8988T (cell line): ENCODE measurements around the gene LDB1.
A peak's percentile ranks its signal among the peaks of the same experiment; 100 is the strongest.

Experiments used
- DNase-seq: peaks from one replicate; pipeline ENCODE4 v3.0.0; 2011

Gene LDB1

GRCh38 chr10:102112210-102112817 lies 7.9 kb downstream of the LDB1 start:
- DNase-seq, result no peak

DNA sequence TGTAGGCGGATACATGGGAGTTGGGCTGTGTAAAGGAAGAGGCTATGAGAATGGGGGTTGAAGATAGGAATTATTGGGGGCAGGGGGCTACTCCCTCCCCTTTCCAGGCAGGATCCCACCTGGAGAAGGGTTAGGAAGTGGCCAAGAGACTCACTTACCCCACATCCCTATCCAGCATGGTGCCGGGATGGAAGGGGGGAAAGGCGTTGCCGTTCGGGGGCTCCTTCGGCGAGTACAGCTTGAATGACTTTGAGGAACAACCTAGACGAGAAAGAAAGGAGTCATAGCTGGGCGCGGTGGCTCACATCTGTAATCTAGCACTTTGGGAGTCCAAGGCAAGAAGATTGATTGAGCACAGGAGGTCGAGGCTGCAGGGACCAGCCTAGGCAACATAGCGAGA lies 8.9 kb downstream of the LDB1 start:
- DNase-seq, result no peak

GRCh38 chr10:102109166-102110116 lies 10.7 kb downstream of the LDB1 start:
- DNase-seq, result no peak

DNA sequence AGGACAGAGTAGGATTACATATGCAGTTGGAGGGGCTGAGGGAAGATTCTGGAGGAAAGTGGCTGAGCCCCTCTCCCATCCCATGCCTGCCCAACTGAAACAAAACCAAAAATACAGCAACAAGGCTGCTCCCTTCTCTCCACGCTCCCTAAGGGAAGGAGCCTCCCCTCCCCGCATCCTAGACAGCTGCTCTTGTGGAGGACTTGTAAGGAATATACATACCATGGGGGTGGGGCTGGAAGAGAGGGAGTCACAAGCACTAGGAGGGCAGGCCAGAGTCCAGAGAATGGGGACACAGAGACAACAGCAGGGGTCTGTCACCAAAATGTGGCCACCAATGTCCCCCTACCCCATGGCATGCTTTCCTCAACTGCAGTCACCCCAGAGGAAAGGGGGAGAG lies 13.2 kb downstream of the LDB1 start:
- no peak for DNase-seq

- no peak for DNase-seq
These were observed 17.7 kb downstream of the LDB1 start for GRCh38 chr10:102102421-102102820.

GRCh38 chr10:102101152-102101551 lies 19.0 kb downstream of the LDB1 start:
- no peak for DNase-seq

GRCh38 chr10:102096449-102096848 lies 23.7 kb downstream of the LDB1 start:
- no peak for DNase-seq

- no peak for DNase-seq
These were observed 29.4 kb downstream of the LDB1 start for GRCh38 chr10:102090772-102091171.

DNA sequence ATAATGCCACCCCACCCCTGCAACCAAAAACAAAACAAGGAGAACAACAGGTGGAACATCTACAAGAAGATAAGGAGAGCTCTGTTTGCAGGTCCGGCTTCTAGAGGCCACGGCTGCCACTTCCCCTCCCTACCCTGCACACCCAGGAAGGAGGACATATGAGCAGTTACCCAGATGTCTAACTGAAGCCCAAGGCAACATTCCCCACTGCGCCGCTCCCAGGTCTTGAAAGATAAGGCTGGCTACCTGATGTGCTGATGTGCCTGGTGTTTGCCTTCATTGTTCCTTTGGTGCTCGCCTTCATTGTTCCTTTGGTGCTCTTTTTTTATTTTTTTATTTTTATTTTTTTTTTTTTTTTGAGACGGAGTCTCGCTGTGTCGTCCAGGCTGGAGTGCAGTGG lies 34.0 kb downstream of the LDB1 start:
- no peak for DNase-seq

DNA sequence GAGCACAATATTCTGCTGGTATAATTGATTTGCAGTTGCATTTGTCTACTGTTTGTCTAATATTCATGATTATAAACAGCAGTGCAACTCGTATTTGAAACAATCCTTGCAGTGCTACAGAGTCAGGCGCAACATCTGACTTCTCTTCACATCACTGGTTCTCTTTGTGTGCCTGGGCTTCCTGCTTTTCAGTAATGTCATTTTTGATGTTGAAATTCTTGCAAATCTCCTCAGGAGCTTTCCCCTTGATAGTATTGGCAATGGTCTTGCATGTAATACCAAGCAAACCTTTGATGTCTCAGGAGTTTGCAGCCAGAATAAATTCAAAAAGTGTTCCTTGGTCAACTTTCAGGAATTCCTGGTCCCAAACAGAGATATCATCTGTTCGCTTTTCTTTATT lies 34.8 kb downstream of the LDB1 start:
- no peak for DNase-seq

DNA sequence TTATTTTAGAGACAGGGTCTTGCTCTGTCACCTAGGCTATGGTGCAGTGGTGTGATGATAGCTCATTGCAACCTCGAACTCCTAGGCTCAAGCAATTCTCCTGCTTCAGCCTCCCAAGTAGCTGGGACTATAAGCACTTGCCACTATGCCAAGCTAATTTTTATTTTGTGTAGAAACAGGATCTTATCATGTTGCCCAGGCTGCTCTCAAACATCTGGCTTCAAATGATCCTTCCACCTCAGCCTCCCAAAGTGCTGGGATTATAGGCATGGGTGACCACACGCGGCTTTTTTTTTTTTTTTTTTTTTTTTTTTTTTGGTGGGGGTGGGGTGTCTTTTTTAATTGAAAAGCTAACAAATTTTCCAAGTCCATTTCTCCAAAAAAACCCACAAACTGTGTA lies 36.6 kb downstream of the LDB1 start:
- DNase-seq, result no peak

- DNase-seq, result peak; percentile 60
These were observed 47.3 kb downstream of the LDB1 start for GRCh38 chr10:102072673-102073527.

GRCh38 chr10:102069071-102069470 lies 51.1 kb downstream of the LDB1 start:
- DNase-seq, result no peak

GRCh38 chr10:102068216-102068615 lies 52.0 kb downstream of the LDB1 start:
- DNase-seq, result no peak

DNA sequence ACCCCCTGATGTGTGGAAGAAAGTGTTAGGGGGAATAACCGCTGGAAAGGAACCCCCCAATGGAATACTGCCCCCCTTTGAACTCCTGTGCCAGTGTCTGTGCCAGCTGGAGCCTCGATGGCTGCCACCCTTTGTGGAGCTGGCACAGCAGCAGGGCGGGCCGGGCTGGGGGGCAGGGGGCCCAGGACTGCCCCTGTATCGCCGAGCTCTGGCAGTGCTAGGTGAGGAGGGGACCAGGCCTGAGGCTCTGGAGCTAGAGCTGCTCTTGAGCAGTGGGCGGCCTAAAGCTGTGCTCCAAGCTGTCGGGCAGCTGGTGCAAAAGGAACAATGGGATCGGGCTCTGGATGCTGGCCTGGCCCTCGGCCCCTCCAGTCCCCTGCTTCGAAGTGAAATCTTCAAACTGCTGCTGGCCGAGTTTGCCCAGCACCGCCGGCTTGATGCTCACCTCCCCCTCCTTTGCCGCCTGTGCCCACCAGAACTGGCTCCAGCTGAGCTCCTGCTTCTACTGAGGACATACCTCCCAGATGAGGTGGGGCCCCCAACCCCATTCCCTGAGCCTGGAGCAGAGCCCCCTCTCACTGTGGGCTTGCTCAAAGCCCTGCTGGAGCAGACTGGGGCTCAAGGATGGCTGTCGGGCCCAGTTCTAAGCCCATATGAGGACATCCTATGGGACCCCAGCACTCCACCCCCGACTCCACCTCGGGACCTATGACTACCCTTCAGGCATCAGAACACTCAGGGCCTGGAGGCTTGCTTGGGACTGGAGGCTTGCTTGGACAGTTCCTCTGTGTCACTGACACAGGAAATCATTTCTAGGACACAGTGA lies 52.9 kb downstream of the LDB1 start:
- no peak for DNase-seq

- DNase-seq, result no peak
These were observed 53.6 kb downstream of the LDB1 start for GRCh38 chr10:102066399-102067088.

GRCh38 chr10:102065561-102066398 lies 54.4 kb downstream of the LDB1 start:
- no peak for DNase-seq

DNA sequence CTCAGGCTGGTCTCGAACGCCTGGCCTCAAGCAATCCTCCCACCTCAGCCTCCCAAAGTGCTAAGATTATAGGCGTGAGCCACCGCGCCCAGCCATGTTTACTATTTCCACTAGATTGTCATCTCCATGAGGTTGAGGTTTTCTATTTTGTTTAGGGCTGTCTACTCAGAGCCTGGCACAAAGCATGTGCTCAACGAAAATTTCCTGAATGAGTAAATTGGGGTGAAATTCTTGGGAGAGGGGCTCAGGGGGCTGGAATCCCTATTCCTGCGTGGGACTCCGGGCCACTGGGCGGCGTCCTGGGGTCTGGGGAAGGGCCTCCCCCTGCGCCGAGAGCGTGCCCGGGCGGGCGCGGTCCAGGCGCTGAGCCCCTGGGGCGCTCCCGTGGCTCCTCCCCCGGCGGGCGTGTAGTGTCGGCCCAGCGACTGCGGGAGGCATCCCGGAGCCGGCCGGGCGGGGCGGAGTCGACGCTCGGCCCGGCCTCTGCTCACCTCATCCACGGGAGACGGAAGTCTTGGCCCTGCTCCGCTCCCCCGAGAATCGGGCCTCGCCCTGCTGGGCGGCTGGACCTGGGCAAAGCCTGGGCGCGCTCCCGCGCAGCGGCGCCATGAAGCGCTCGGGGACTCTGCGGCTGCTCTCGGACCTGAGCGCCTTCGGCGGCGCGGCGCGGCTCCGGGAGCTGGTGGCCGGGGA lies 55.2 kb downstream of the LDB1 start, which contains the start of gene HPS6:
TSS of gene HPS6 (plus strand) at position 482 of the 693 bp plus-strand sequence. CDS start at position 608, 126 bp downstream.
- DNase-seq, result peak; percentile 93

DNA sequence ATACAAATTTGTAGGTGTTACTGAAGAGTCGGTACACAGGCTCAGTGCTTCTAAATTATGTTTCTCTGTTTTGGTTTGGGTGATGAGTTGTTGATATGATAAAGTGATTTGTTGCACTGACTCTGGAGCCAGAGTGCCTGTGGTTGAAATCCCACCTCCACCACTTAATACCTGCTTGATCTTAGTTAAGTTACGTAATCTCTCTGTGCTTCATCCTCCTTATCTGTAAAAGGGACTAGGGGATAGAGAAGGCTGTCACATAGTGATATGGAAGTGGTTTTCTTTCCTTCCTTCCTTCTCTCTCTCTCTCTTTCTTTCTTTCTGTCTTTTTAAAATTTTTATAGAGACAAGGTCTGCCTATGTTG lies 55.7 kb downstream of the LDB1 start:
- no peak for DNase-seq

GRCh38 chr10:102059987-102060386 lies 60.2 kb downstream of the LDB1 start:
- DNase-seq, result no peak
